HG03135 (cell line): ENCODE data around the gene PIM2.

ENCODE experiments used
- ATAC-seq: cut with Tn5 transposase; IDR thresholded peaks from one replicate; pipeline ENCODE4 v1.9.1; 2021; ENCODE audit warnings: mild to moderate bottlenecking, moderate library complexity; ENCODE audit not compliant: unreplicated experiment

The PIM2 gene

GRCh38 chrX:48936429-48937053 is 17.7 kb upstream of the PIM2 start:
- ATAC-seq: peak; percentile 1

- ATAC-seq: no peak
Measured at GRCh38 chrX:48935301-48935670, 16.5 kb upstream of the PIM2 start.

- no peak for ATAC-seq
Measured at GRCh38 chrX:48934581-48935300, 15.9 kb upstream of the PIM2 start.

- ATAC-seq: no peak
Measured at GRCh38 chrX:48933757-48934156, 14.9 kb upstream of the PIM2 start.

- ATAC-seq: no peak
Measured at GRCh38 chrX:48927736-48928382, 9.0 kb upstream of the PIM2 start.

GRCh38 chrX:48927123-48927522 is 8.3 kb upstream of the PIM2 start:
- no peak for ATAC-seq

- no peak for ATAC-seq
Measured at GRCh38 chrX:48924270-48924669, 5.4 kb upstream of the PIM2 start.

- no peak for ATAC-seq
Measured at GRCh38 chrX:48923771-48924170, 4.9 kb upstream of the PIM2 start.

- no peak for ATAC-seq
Measured at GRCh38 chrX:48920718-48921104, 1.9 kb upstream of the PIM2 start.

- no peak for ATAC-seq
Measured at GRCh38 chrX:48919947-48920717, 1.3 kb upstream of the PIM2 start.

- peak; percentile 22 for ATAC-seq
Measured at GRCh38 chrX:48919360-48919841, 577 bp upstream of the PIM2 start.

- ATAC-seq: no peak
Measured at GRCh38 chrX:48918301-48918642, 552 bp downstream of the PIM2 start.

GRCh38 chrX:48917139-48918001 is 1.5 kb downstream of the PIM2 start:
- ATAC-seq: peak; percentile 41

GRCh38 chrX:48914593-48915493 is 4.0 kb downstream of the PIM2 start:
- no peak for ATAC-seq

- no peak for ATAC-seq
Measured at GRCh38 chrX:48913605-48914366, 5.0 kb downstream of the PIM2 start.

GRCh38 chrX:48911412-48912182 is 7.2 kb downstream of the PIM2 start, which contains the start of gene SLC35A2:
SLC35A2 (minus strand) TSS chrX:48911646; CDS start chrX:48911636, 10 bp downstream.
- peak; percentile 62 for ATAC-seq

GRCh38 chrX:48910926-48911411 is 7.9 kb downstream of the PIM2 start:
- ATAC-seq: peak; percentile 4
